SK-N-SH (cell line): ENCODE results near the gene AKR1A1. TPM values are rescaled to one million over a fixed set of nuclear protein-coding genes. Genes with fewer than 3 reads are reported as not detected.

Experiments
- CTCF ChIA-PET: fragments of 300-600, 350-600 bp; formaldehyde crosslinking; extraction: SDS; loops from one replicate; lab custom pipeline; 2021; lab: Yijun Ruan, JAX
- POLR2A ChIA-PET: fragments of 350-600 bp; sonication (Branson Sonifier 250); formaldehyde crosslinking; extraction: SDS; loops from one replicate; lab custom pipeline; 2020; ENCODE audit warnings: antibody characterized with exemption, inconsistent platforms; lab: Yijun Ruan, JAX
- DNase-seq: peaks from one replicate; pipeline ENCODE4 v3.0.0; 2012
- H2AFZ ChIP-seq: fragments of 200-600 bp; sonication (generic); 2 replicates; pipeline ENCODE4 v1.8.1; 2016; ENCODE audit warnings: antibody characterized with exemption, mild to moderate bottlenecking, low read depth
- H3F3A ChIP-seq: fragments of 200-600 bp; sonication (generic); replicated peaks from 2 replicates; pipeline ENCODE3; 2016; ENCODE audit warnings: antibody characterized with exemption, mild to moderate bottlenecking; ENCODE audit not compliant: insufficient read depth
- H3K27ac ChIP-seq, 2 experiments: fragments of 200-500 bp in 1 of 2; fragments of 200-600 bp in 1 of 2; sonication (Bioruptor generic) in 1 of 2; sonication (generic), shearing (Covaris generic) in 1 of 2; 2 replicates each; pipeline versions ENCODE4 v1.5.1 to v1.6.1; 2014 to 2016; ENCODE audit warnings: low read depth in 2 of 2, inconsistent platforms in 1 of 2, low read length in 1 of 2, mild to moderate bottlenecking in 1 of 2, mixed read lengths in 1 of 2
- H3K27me3 ChIP-seq: fragments of 200-600 bp; sonication (generic), shearing (Covaris generic); 2 replicates; pipeline ENCODE4 v1.6.1; 2016; ENCODE audit warnings: mixed run types; ENCODE audit not compliant: insufficient read depth
- H3K36me3 ChIP-seq, 2 experiments: fragments of 200-500 bp in 1 of 2; fragments of 200-600 bp in 1 of 2; sonication (Bioruptor generic) in 1 of 2; sonication (generic) in 1 of 2; replicated peaks in 1 of 2; 2 replicates each; pipeline versions ENCODE3 to v1.5.1; 2014 to 2016; ENCODE audit warnings: low read length in 1 of 2, mild to moderate bottlenecking in 1 of 2; ENCODE audit not compliant: insufficient read depth in 2 of 2, control insufficient read depth in 1 of 2
- H3K4me1 ChIP-seq, 2 experiments: fragments of 200-500 bp in 1 of 2; fragments of 200-600 bp in 1 of 2; sonication (Bioruptor generic) in 1 of 2; sonication (generic), shearing (Covaris generic) in 1 of 2; 2 replicates each; pipeline versions ENCODE4 v1.5.1 to v1.6.1; 2014 to 2016; ENCODE audit warnings: low read depth in 1 of 2, low read length in 1 of 2, mixed run types in 1 of 2; ENCODE audit not compliant: insufficient read depth in 2 of 2, control insufficient read depth in 1 of 2
- H3K4me2 ChIP-seq: fragments of 200-600 bp; sonication (generic), shearing (Covaris generic); 2 replicates; pipeline ENCODE4 v1.6.1; 2017; ENCODE audit warnings: mixed run types
- H3K4me3 ChIP-seq, 2 experiments: fragments of 200-500 bp in 1 of 2; fragments of 200-600 bp in 1 of 2; sonication (Bioruptor generic) in 1 of 2; sonication (generic), shearing (Covaris generic) in 1 of 2; 2 replicates each; pipeline versions ENCODE4 v1.5.1 to v1.8.1; 2014 to 2016; ENCODE audit warnings: low read depth in 2 of 2, inconsistent platforms in 1 of 2, low read length in 1 of 2, mild to moderate bottlenecking in 1 of 2, mixed read lengths in 1 of 2, moderate library complexity in 1 of 2
- H3K79me2 ChIP-seq: fragments of 200-600 bp; sonication (generic); 2 replicates; pipeline ENCODE4 v1.8.1; 2017; ENCODE audit warnings: mild to moderate bottlenecking; ENCODE audit not compliant: insufficient read depth
- H3K9ac ChIP-seq: fragments of 200-600 bp; sonication (generic); 2 replicates; pipeline ENCODE4 v1.6.1; 2017; ENCODE audit warnings: mixed run types
- H3K9me2 ChIP-seq: fragments of 200-600 bp; sonication (generic); 2 replicates; pipeline ENCODE4 v1.6.1; 2017; ENCODE audit warnings: mixed run types
- H3K9me3 ChIP-seq: fragments of 200-600 bp; sonication (generic); 2 replicates; pipeline ENCODE4 v1.6.1; 2017; ENCODE audit warnings: mixed run types, mild to moderate bottlenecking, moderate library complexity
- H4K20me1 ChIP-seq: fragments of 200-600 bp; sonication (generic); 2 replicates; pipeline ENCODE4 v1.6.1; 2017; ENCODE audit warnings: mild to moderate bottlenecking, mixed run types; ENCODE audit not compliant: insufficient read depth
- CHD2 ChIP-seq: fragments of 150-350 bp; IDR thresholded peaks from 2 replicates; pipeline ENCODE4 v1.6.1; 2018; ENCODE audit warnings: low read length; ENCODE audit not compliant: partially characterized antibody
- CTCF ChIP-seq: fragments of 200-600 bp; sonication (generic); IDR thresholded peaks from 2 replicates; pipeline ENCODE4 v1.6.1; 2017; ENCODE audit warnings: antibody characterized with exemption, mild to moderate bottlenecking, moderate library complexity
- FOSL2 ChIP-seq: IDR thresholded peaks from 2 replicates; pipeline ENCODE4 v1.4.0; 2012; ENCODE audit warnings: low read depth, mild to moderate bottlenecking, moderate library complexity, borderline replicate concordance
- FOXJ3 ChIP-seq: sonication (generic); formaldehyde crosslinking; IDR thresholded peaks from 2 replicates; pipeline ENCODE4 v1.5.1; 2020; ENCODE audit warnings: mild to moderate bottlenecking, missing genetic modification reagents
- GATA2 ChIP-seq: sonication (generic); formaldehyde crosslinking; IDR thresholded peaks from 2 replicates; pipeline ENCODE4 v1.5.0; 2020; ENCODE audit warnings: mild to moderate bottlenecking, missing genetic modification reagents
- IRF3 ChIP-seq: fragments of 150-350 bp; IDR thresholded peaks from 2 replicates; pipeline ENCODE4 v1.6.1; 2016; ENCODE audit warnings: mild to moderate bottlenecking, low read depth, low read length
- MEF2A ChIP-seq: IDR thresholded peaks from 2 replicates; pipeline ENCODE4 v1.4.0; 2012; ENCODE audit warnings: low read depth, borderline replicate concordance
- PBX3 ChIP-seq: IDR thresholded peaks from 2 replicates; pipeline ENCODE4; 2012
- RCOR1 ChIP-seq: fragments of 150-350 bp; IDR thresholded peaks from 2 replicates; pipeline ENCODE4 v1.6.1; 2017; ENCODE audit warnings: antibody characterized with exemption, low read length
- RFX5 ChIP-seq: IDR thresholded peaks from 2 replicates; pipeline ENCODE4 v1.6.1; 2012; ENCODE audit warnings: mild to moderate bottlenecking, improper control_type of control experiment, low read length
- SIN3A ChIP-seq: IDR thresholded peaks from 2 replicates; pipeline ENCODE4 v1.6.1; 2012; ENCODE audit warnings: low read depth, mild to moderate bottlenecking, low read length, moderate library complexity, borderline replicate concordance
- SMC3 ChIP-seq: IDR thresholded peaks from 2 replicates; pipeline ENCODE4 v1.6.1; 2012; ENCODE audit warnings: low read depth, low read length, improper control_type of control experiment
- TAF1 ChIP-seq: IDR thresholded peaks from 2 replicates; pipeline ENCODE4 v1.6.1; 2012; ENCODE audit warnings: low read depth, mild to moderate bottlenecking, low read length, moderate library complexity, borderline replicate concordance
- TEAD4 ChIP-seq: IDR thresholded peaks from 2 replicates; pipeline ENCODE4 v1.4.0; 2012; ENCODE audit warnings: mild to moderate bottlenecking, borderline replicate concordance; ENCODE audit not compliant: insufficient read depth
- USF1 ChIP-seq: IDR thresholded peaks from 2 replicates; pipeline ENCODE4 v1.4.0; 2012; ENCODE audit warnings: low read depth, borderline replicate concordance
- USF2 ChIP-seq: fragments of 150-350 bp; IDR thresholded peaks from 2 replicates; pipeline ENCODE4 v1.6.1; 2017; ENCODE audit warnings: antibody characterized with exemption, low read length, low read depth, borderline replicate concordance
- YY1 ChIP-seq: IDR thresholded peaks from 2 replicates; pipeline ENCODE4 v1.4.0; 2012; ENCODE audit warnings: low read depth, mild to moderate bottlenecking
- WGBS: methylation state at CpG from one replicate; pipeline ENCODE4 v1.1.6; 2017; ENCODE audit warnings: low lambda C conversion rate; 5-methylcytosine and 5-hydroxymethylcytosine counted together
- polyA plus RNA-seq, 3 experiments: library from polyadenylated mRNA; depleted of rRNA; stranded (reverse); fragments of >200 nt; gene quantifications; 2 replicates each; pipeline ENCODE4 v1.2.3, GENCODE V29; 2012

Gene AKR1A1
- polyA plus RNA-seq, 1 of the 3 experiments (the other 2 are of a cell fraction) = 156 TPM

GRCh38 chr1:45530632-45531135, 19.9 kb upstream of the AKR1A1 start (continued):
- no peak for TF ChIP-seq USF1
- TF ChIP-seq SMC3 = no peak

GRCh38 chr1:45531873-45532272, 18.8 kb upstream of the AKR1A1 start:
- CTCF ChIA-PET = no interaction called here

More at GRCh38 chr1:45531873-45532272, 18.8 kb upstream of the AKR1A1 start:
- Histone ChIP-seq H3K27me3 (no peaks in the 10 kb centered on the region), H3K79me2 (no peaks in the 10 kb centered on the region), H3K9me3 (no peaks in the 10 kb centered on the region), H3K9me2 (no peaks in the 10 kb centered on the region), H3K4me1 (no peaks in the 10 kb centered on the region), H3F3A (no peaks in the 10 kb centered on the region), H2AFZ (no peak overlapping the region), H4K20me1 (no peaks in the 10 kb centered on the region), H3K27ac (no peak overlapping the region), H3K9ac (no peak overlapping the region), H3K36me3 (no peaks in the 10 kb centered on the region), H3K4me2 (no peak overlapping the region), H3K4me3 (no peak overlapping the region)
- 83% methylated on average over 5 of the region's 5 CpGs for WGBS
- no peak for TF ChIP-seq PBX3
- no peak for TF ChIP-seq GATA2
- no peak for TF ChIP-seq CTCF
- no peak for TF ChIP-seq RCOR1
- TF ChIP-seq MEF2A = no peak
- TF ChIP-seq TEAD4 = no peak
- TF ChIP-seq TAF1 = no peak
- TF ChIP-seq FOSL2 = no peak
- TF ChIP-seq IRF3 = no peak
- no peak for TF ChIP-seq FOXJ3 (CRISPR knock-in tag)
- TF ChIP-seq SIN3A = no peak
- TF ChIP-seq SMC3 = no peak
- TF ChIP-seq YY1 = no peak
- TF ChIP-seq CHD2 = no peak
- TF ChIP-seq RFX5 = no peak
- TF ChIP-seq USF2 = no peak
- no peak for TF ChIP-seq USF1
- POLR2A ChIA-PET = interaction anchor here (1.9 kb wide), 1 partner anchor 10 kb away, joined by 7 read pairs; the partner anchor contains the start of gene PRDX1
- DNase-seq = no peak
